HT-29 (cell line): ENCODE results near the gene ATP8A1. TPM values are rescaled to one million over a fixed set of nuclear protein-coding genes. Genes with fewer than 3 reads are reported as not detected.

ENCODE experiments used
- DNase-seq: peaks from one replicate; pipeline ENCODE4 v3.0.0-alpha.2; 2015; ENCODE audit warnings: low spot score
- total RNA-seq: library from RNA; depleted of rRNA; stranded (reverse); fragments of >200 nt; shearing (Covaris generic); gene quantifications from 2 replicates; pipeline ENCODE4 v1.2.3, GENCODE V29; 2014

ATP8A1 gene
- total RNA-seq, 1 experiment from 2014 or later: 0.69 TPM

- no peak for DNase-seq
Observed at GRCh38 chr4:42627885-42628646, 28.8 kb downstream of the ATP8A1 start.

- DNase-seq: no peak
Observed at GRCh38 chr4:42626629-42627146, 30.2 kb downstream of the ATP8A1 start.

- DNase-seq: no peak
Observed at GRCh38 chr4:42625329-42625728, 31.6 kb downstream of the ATP8A1 start.

GRCh38 chr4:42624551-42624950, 32.4 kb downstream of the ATP8A1 start:
- DNase-seq: no peak

- no peak for DNase-seq
Observed at GRCh38 chr4:42618023-42618422, 38.9 kb downstream of the ATP8A1 start.

- DNase-seq: no peak
Observed at GRCh38 chr4:42617030-42617429, 39.9 kb downstream of the ATP8A1 start.

GRCh38 chr4:42616572-42616971, 40.3 kb downstream of the ATP8A1 start:
- DNase-seq: no peak

GRCh38 chr4:42615131-42615763, 41.7 kb downstream of the ATP8A1 start:
- DNase-seq: no peak

GRCh38 chr4:42612898-42613297, 44.0 kb downstream of the ATP8A1 start:
- no peak for DNase-seq

- DNase-seq: no peak
Observed at GRCh38 chr4:42610941-42611340, 46.0 kb downstream of the ATP8A1 start.

GRCh38 chr4:42609051-42609450, 47.9 kb downstream of the ATP8A1 start:
- no peak for DNase-seq

GRCh38 chr4:42608551-42608950, 48.4 kb downstream of the ATP8A1 start:
- DNase-seq: no peak

GRCh38 chr4:42607011-42607726, 49.7 kb downstream of the ATP8A1 start:
- DNase-seq: no peak

- no peak for DNase-seq
Observed at GRCh38 chr4:42605264-42605663, 51.6 kb downstream of the ATP8A1 start.

GRCh38 chr4:42603862-42604261, 53.0 kb downstream of the ATP8A1 start:
- DNase-seq: no peak

- no peak for DNase-seq
Observed at GRCh38 chr4:42600578-42600977, 56.3 kb downstream of the ATP8A1 start.

GRCh38 chr4:42596918-42597317, 60.0 kb downstream of the ATP8A1 start:
- no peak for DNase-seq

- no peak for DNase-seq
Observed at GRCh38 chr4:42594888-42595287, 62.0 kb downstream of the ATP8A1 start.

GRCh38 chr4:42588909-42589308, 68.0 kb downstream of the ATP8A1 start:
- no peak for DNase-seq

- DNase-seq: no peak
Observed at GRCh38 chr4:42586775-42587174, 70.1 kb downstream of the ATP8A1 start.

- DNase-seq: no peak
Observed at GRCh38 chr4:42579903-42580302, 77.0 kb downstream of the ATP8A1 start.

GRCh38 chr4:42578187-42578586, 78.7 kb downstream of the ATP8A1 start:
- no peak for DNase-seq
